Calu3 (cell line): Measurements from ENCODE around the gene MLYCD. TPM values are rescaled to one million over a fixed set of nuclear protein-coding genes. Genes with fewer than 3 reads are reported as not detected.

ENCODE experiments used
- Bru-seq: library from RNA; stranded (reverse); fragments of 400-500 nt; gene quantifications from one replicate; lab custom pipeline; 2021; lab: Mats Ljungman, UMichigan
- BruChase-seq, 2 experiments: library from RNA; stranded (reverse); fragments of 400-500 nt; gene quantifications; one replicate each; lab custom pipeline; 2021; lab: Mats Ljungman, UMichigan
- BruUV-seq: library from RNA; stranded (reverse); fragments of 400-500 nt; replicated peaks from 2 replicates; lab custom pipeline; 2021; lab: Mats Ljungman, UMichigan
- CTCF ChIA-PET: fragments of 300-600 bp; sonication (Branson Sonifier 250); formaldehyde crosslinking; loops from one replicate; lab custom pipeline; 2022; ENCODE audit warnings: antibody characterized with exemption; lab: Charles Lee
- DNase-seq: peaks from one replicate; pipeline ENCODE4 v3.0.0; 2022
- H3K27ac Mint-ChIP-seq: one replicate; pipeline ENCODE4 v1.8.0; 2022; ENCODE audit warnings: mixed read lengths; ENCODE audit not compliant: unreplicated experiment
- H3K27me3 Mint-ChIP-seq: one replicate; pipeline ENCODE4 v1.8.0; 2022; ENCODE audit warnings: mixed read lengths; ENCODE audit not compliant: unreplicated experiment
- H3K36me3 Mint-ChIP-seq: one replicate; pipeline ENCODE4 v1.8.0; 2022; ENCODE audit warnings: mild to moderate bottlenecking, moderate library complexity, mixed read lengths; ENCODE audit not compliant: insufficient read depth, unreplicated experiment
- H3K4me1 Mint-ChIP-seq: one replicate; pipeline ENCODE4 v1.8.0; 2022; ENCODE audit warnings: mild to moderate bottlenecking, low read depth, mixed read lengths; ENCODE audit not compliant: unreplicated experiment
- H3K4me3 Mint-ChIP-seq: one replicate; pipeline ENCODE4 v1.8.0; 2022; ENCODE audit warnings: mild to moderate bottlenecking, low read depth, moderate library complexity, mixed read lengths; ENCODE audit not compliant: unreplicated experiment
- H3K9me3 Mint-ChIP-seq: one replicate; pipeline ENCODE4 v1.8.0; 2022; ENCODE audit warnings: low read depth, mixed read lengths; ENCODE audit not compliant: unreplicated experiment
- intact Hi-C: fragments of 100-400 bp; cut with micrococcal nuclease; formaldehyde crosslinking; loops from one replicate; pipeline ENCODE4 v1.10.0; 2022; ENCODE audit not compliant: unreplicated experiment
- long read RNA-seq: library from polyadenylated mRNA; stranded (forward); transcript quantifications from one replicate; pipeline ENCODE4 v2.0.0, GENCODE V29; 2022
- total RNA-seq: library from RNA; stranded (reverse); gene quantifications from 2 replicates; pipeline ENCODE4 v1.2.3, GENCODE V29; 2022
- TF ChIP-seq, protein P1 (sequence below): fragments of 200-600 bp; IDR thresholded peaks from one replicate; pipeline ENCODE4 v1.8.0; 2022; ENCODE audit warnings: antibody characterized with exemption; ENCODE audit not compliant: unreplicated experiment

The MLYCD gene
- total RNA-seq (10.3 and 11.0 TPM in 2 replicates), Bru-seq, nascent RNA (percentile 76 among the genes with signal in this experiment), BruChase-seq, experiment 1, labeled RNA remaining after a 6-hour chase (percentile 70 among the genes with signal in this experiment), BruChase-seq, experiment 2, labeled RNA remaining after a 2-hour chase (percentile 76 among the genes with signal in this experiment)
- long read RNA-seq, full-length matches to known transcripts, result 31 of 41 reads
- long read RNA-seq, partial matches to known transcripts, result 3 of 41 reads
- long read RNA-seq, other reads (novel, unspliced or antisense), result 7 of 41 reads

GRCh38 chr16:83898463-83899271 is at the start of gene MLYCD:
Gene MLYCD (plus strand): TSS chr16:83899115. CDS start chr16:83899145, 30 bp downstream.
- BruUV-seq, result no TSS peak
- CTCF ChIA-PET, result no interaction called here
- TF ChIP-seq, protein P1, sequence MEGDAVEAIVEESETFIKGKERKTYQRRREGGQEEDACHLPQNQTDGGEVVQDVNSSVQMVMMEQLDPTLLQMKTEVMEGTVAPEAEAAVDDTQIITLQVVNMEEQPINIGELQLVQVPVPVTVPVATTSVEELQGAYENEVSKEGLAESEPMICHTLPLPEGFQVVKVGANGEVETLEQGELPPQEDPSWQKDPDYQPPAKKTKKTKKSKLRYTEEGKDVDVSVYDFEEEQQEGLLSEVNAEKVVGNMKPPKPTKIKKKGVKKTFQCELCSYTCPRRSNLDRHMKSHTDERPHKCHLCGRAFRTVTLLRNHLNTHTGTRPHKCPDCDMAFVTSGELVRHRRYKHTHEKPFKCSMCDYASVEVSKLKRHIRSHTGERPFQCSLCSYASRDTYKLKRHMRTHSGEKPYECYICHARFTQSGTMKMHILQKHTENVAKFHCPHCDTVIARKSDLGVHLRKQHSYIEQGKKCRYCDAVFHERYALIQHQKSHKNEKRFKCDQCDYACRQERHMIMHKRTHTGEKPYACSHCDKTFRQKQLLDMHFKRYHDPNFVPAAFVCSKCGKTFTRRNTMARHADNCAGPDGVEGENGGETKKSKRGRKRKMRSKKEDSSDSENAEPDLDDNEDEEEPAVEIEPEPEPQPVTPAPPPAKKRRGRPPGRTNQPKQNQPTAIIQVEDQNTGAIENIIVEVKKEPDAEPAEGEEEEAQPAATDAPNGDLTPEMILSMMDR, result no peak
- H3K4me1 Mint-ChIP-seq, result peaks cover 7% of the 10 kb centered on the region
- H3K36me3 Mint-ChIP-seq, result peaks cover 23% of the 10 kb centered on the region
- intact Hi-C loops, result no loop called here
- H3K27me3 Mint-ChIP-seq, result peaks cover 13% of the 10 kb centered on the region
- H3K9me3 Mint-ChIP-seq, result peaks cover 3% of the 10 kb centered on the region
- DNase-seq, result peak; percentile 84
- H3K27ac Mint-ChIP-seq, result peak within 1 kb of the TSS; percentile 74
- peak within 1 kb of the TSS; percentile 81 for H3K4me3 Mint-ChIP-seq

GRCh38 chr16:83849421-83849820 is 49.5 kb upstream of the MLYCD start:
- peaks cover 68% of the 10 kb centered on the region for H3K27me3 Mint-ChIP-seq
- no peaks in the 10 kb centered on the region for H3K36me3 Mint-ChIP-seq
- H3K9me3 Mint-ChIP-seq, result no peaks in the 10 kb centered on the region
- no peaks in the 10 kb centered on the region for H3K4me1 Mint-ChIP-seq
- H3K27ac Mint-ChIP-seq, result no peak overlapping the region
- CTCF ChIA-PET, result no interaction called here
- TF ChIP-seq, protein P1, result no peak
- intact Hi-C loops, result no loop called here
- DNase-seq, result no peak
- H3K4me3 Mint-ChIP-seq, result no peak overlapping the region
- no TSS peak for BruUV-seq

- no peak for DNase-seq
- Mint-ChIP-seq H3K36me3 (no peaks in the 10 kb centered on the region), H3K27me3 (peaks cover 76% of the 10 kb centered on the region), H3K4me3 (no peak overlapping the region), H3K27ac (no peak overlapping the region), H3K9me3 (no peaks in the 10 kb centered on the region), H3K4me1 (no peaks in the 10 kb centered on the region)
- TF ChIP-seq, protein P1, result no peak
- no TSS peak for BruUV-seq
- CTCF ChIA-PET, result no interaction called here
- intact Hi-C loops, result no loop called here
Observed at GRCh38 chr16:83850947-83851346, 48.0 kb upstream of the MLYCD start.

DNA sequence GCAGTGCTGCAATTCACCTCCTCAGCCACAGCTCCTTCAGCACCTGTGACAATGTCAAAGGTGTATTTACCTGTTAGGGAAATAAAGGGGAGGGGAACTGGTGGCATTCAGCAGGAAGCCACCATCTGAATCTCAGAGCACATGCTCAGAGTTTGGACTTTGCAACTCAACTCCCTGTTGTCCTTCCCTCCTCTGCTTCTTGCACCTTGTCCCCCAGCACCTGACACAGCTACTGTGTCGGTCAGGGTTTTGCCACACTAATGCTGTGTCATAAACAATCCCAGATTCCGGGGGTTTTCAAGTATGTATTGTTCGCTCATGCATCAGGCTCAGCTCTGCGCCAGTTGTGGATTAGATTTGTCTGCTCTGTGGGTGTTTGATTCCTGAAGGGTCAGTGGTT is 47.4 kb upstream of the MLYCD start:
- intact Hi-C loops, result no loop called here
- Mint-ChIP-seq H3K4me3 (no peak overlapping the region), H3K27ac (no peak overlapping the region), H3K36me3 (no peaks in the 10 kb centered on the region), H3K4me1 (no peaks in the 10 kb centered on the region), H3K27me3 (peaks cover 79% of the 10 kb centered on the region), H3K9me3 (no peaks in the 10 kb centered on the region)
- BruUV-seq, result no TSS peak
- no peak for DNase-seq
- CTCF ChIA-PET, result no interaction called here
- TF ChIP-seq, protein P1, result no peak
